ENCODE results near the gene STRBP.
A peak's percentile ranks its signal among the peaks of the same experiment; 100 is the strongest.
"Not testable (repeated sequence)": the region's sequence is repeated elsewhere in the genome, so short reads cannot be mapped to it uniquely, and the experiment has no call there.

STRBP gene

GRCh38 chr9:123282362-123283047 is 14.1 kb upstream of the STRBP start:
- no peak for DNase-seq

DNA sequence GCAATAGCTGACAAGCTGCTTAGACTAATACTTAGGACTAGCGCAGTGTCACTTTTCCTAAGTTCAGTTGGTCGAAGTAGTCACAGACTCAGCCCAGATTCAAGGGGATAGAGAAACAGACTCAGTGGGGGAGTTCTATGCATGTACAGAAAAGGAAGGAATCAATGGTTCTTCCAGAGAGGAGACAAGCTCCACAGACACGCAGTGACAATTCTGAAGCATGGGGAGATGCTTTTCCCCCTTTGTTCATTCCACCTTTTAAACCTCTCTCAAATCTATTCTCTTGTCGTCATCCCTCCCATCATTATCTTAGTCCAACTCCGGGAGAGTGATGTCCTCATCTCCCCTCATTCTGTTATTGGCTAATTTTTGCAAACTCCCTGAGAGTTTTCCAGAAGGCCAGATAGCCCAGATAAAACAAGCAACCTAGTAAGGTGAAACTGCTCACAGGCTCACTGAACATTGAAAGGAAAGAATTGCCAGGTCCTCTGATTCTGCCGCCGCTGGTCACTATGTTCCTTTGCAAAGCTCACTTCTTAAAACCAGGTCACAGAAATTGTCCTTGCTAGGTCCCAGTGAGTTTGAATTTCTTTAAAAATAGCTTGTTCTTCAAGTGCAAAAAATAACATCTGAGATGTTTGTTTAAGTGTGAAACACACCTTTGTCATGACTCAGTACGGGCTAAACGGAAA is 13.4 kb upstream of the STRBP start:
- no peak for DNase-seq

DNA sequence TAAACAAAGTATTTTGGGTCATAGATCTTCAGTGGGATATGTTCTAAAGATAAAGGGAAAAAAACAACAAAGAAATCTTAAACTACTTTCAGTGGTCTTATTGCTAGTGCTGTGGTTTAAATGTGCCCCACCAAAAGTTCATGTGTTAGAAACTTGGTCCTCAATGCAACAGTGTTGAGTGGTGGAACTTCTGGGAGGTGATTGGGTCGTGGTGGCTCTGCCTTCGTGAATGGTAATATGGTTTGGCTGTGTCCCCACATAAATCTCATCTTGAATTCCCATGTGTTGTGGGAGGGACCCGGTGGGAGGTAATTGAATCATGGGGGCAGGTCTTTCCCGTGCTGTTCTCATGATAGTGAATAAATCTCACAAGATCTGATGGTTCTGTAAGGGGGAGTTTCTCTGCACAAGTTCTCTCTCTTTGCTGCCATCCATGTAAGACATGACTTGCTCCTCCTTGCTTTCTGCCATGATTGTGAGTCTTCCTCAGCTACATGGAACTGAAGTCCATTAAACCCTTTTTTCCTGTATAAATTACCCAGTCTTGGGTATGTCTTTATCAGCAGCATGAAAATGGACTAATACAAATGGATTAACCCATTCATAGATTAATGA is 10.6 kb upstream of the STRBP start:
- not testable (repeated sequence) for DNase-seq

DNA sequence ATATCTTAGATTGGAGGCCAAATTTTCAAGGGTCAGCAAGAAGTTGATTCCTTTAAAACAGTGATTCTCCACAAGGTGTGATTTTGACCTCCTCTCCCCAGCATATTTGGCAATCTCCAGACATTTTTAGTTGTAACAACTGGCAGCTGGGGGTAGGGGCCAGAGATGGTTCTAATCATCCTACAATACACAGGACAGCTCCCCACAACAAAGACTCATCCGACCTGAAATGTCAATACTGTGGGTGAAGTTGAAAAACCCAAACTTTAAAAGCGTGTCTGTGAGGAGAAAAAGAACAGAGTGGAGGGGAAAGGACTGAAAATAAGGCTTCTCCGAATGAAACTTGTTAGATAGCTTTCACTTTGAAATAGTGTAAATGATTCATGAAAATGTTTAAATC is 10.0 kb upstream of the STRBP start:
- DNase-seq = no peak

- DNase-seq = no peak
These were observed 8.2 kb upstream of the STRBP start for GRCh38 chr9:123276551-123276950.

DNA sequence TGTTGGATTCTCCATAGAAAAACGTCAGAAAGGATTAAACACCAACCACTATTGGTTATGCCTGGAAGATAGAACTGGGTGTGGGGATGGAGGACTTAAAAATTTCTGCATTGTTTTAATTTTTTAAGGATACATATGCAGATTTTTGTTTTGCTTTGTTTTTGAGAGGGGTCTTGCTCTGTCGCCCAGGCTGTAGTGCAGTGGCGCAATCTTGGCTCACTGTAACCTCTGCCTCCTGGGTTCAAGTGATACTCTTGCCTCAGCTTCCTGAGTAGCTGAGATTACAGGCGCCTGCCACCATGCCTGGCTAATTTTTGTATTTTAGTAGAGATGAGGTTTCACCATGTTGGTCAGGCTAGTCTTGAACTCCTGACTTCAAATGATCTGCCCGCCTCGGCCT is 2.7 kb upstream of the STRBP start:
- not testable (repeated sequence) for DNase-seq

- DNase-seq = no peak
These were observed 895 bp upstream of the STRBP start for GRCh38 chr9:123269281-123269680.

DNA sequence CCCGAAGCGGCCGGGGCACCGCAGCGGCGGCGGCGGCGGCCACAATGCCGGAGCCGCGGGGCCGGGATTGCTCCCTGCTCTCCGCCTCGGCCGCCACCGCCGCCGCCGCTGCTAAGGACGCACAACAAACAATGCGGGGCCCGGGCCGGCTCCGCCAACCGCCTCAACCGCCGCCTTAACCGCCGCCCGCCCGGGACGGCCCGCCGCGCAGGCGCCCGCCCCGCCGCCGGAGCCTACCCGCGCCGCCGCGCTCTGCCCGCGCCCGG is 254 bp downstream of the STRBP start:
- DNase-seq = no peak

DNA sequence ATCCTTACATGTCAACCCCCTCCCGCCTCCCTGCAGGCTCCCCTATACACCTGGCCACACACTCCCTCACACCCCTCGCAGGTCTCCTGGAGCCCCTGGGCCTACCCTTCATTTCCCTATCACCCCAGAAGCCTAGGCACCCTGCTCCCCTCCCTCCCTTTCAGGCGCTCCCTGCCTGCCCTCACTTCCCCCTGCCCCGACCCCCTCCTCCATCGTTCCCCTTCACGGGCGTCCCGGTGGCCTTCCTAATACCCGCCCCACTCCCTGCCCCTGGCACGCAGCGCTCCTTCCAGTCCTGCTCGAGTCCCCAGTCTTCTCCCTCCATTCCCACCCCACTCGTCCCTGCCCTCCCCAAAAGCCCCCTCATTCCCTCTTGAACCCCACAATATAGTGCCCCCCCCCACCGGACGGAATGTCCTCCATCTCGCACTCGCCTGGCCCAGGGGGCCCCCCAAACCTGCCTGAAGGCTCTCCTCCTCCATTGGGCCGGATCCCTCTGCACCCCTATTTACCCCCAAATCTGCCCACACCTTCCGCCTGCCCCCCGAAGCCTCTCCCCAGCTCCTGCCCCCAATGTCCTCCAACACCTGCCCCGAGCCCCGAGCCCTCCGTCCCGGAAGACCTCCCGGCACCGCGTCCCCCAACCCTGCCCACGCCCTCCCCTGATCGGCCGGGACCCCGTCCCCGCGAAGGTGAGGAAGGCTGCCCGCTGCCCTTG is 746 bp downstream of the STRBP start:
- DNase-seq = peak; percentile 4

GRCh38 chr9:123266655-123267399 is 1.6 kb downstream of the STRBP start:
- no peak for DNase-seq

GRCh38 chr9:123265833-123266232 is 2.6 kb downstream of the STRBP start:
- no peak for DNase-seq

DNA sequence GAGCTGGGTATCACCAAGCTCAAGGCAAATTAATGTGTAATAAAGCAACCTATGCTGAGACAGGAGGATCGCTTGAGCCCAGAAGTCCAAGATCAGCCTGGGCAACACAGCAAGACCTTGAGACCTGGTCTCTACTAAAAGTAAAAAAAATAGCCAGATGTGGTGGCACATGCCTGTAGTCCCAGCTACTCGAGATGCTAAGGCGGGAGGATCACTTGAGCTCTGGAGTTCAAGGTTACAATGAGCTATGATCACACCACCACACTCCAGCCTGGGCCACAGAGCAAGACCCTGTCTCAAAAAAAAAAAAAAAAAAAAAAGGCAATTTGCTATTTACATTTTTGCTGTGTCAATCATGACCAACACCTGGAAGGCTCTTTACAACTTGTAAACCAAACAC is 5.2 kb downstream of the STRBP start:
- DNase-seq = no peak

DNA sequence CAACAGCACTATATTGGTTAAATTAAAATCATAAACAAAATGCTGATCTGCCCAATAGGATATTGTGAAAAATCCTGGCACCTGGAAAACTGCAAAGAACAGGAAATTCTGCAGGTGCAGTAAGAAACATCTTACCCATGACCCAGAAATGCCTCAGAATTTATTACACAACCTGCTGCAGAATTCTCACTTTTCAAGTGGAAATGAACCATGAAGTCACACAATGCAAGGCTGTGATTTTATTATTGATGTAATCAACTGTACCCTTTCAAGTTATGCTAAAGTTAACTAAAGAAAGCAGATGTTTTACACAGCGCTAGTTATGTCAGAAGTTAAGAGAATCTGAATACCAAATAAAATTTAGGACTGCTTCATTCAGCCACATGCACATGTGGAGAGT is 6.0 kb downstream of the STRBP start:
- DNase-seq = no peak

DNA sequence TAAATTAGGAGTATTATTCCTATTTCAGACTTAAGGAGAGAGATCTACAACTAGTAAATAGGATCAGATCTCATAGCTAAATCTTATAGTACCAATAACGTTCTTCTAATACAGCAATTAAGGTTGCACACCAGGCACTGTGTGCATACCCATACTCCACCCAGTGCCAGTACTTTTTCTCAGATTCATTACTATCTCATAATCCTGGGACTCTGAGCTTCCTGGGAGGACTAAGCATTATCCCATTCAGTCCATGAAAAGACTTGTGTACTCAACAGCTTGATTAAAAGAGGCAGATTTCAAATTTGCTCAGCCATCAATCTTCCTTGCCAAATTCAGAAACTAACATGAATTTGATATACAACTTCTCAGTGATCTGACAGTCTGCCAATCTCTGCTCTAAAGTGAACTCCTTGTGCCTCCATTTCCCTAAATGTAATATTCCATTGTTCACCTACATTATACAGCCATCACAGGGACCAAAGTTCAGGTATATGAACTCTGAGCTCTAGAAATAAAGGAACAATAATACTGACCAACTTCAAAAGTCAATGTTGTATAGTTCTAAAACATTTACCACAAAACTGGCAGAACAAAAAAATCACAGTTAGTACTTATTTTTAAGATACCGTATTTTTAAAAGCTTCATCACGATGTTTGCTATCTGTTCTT is 7.2 kb downstream of the STRBP start:
- DNase-seq = no peak

GRCh38 chr9:123260340-123260739 is 8.0 kb downstream of the STRBP start:
- DNase-seq = no peak

- DNase-seq = no peak
These were observed 11.1 kb downstream of the STRBP start for GRCh38 chr9:123257276-123257675.

DNA sequence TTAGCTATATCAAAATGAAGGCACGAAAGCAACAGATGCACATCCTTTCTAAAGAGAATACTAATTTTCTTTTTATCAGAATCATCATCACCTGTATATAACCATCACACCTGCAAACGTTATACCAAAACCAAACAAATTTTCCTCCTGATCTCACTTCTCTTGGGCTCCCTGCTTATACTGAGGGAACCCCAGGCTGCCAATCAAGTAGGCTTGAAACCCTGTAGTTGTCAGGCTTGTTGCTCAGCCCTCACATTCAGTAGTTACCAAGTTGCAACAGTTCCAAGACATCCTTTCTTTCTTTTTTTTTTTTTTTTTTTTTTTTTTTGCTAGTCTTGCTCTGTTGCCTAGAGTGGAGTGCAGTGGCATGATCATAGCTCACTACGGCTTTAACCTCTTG is 12.7 kb downstream of the STRBP start:
- DNase-seq = no peak

GRCh38 chr9:123253204-123253603 is 15.2 kb downstream of the STRBP start:
- no peak for DNase-seq

DNA sequence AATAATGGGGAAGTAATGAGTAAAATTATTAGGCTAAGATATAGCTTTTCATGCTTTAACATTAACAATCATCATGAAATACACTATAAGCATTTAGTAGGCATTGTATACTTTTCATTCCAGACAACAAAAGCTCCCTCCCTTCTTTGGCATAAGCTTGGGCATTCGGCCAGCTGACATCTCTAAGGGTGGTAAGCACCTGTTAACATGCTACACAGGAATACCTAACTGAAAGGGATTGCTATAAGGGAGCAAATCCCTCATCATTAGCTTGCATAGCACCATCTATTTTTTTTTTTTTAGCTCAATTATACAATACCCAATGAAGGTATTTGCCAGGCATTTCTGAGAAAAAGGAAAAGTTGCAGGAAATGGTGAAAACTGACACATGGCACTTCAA is 16.6 kb downstream of the STRBP start:
- no peak for DNase-seq

DNA sequence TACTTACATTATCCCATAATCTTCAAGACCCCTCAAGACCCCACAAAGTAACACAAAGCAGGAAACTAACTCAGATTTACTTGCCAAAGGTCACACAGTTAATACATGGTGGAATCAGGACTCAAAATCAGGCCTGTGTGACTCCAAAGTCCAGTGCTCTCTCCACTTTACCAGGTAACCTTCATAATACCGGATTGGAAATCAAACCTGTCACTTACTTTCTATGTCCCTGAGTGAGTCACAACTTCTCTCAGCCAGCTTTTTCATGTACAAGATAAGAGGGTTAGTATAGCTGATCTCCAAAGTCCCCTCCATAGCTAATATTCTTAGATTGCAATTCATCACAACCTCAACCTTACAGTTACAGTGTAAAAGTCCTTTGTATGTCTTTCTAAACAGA is 17.1 kb downstream of the STRBP start:
- DNase-seq = no peak

DNA sequence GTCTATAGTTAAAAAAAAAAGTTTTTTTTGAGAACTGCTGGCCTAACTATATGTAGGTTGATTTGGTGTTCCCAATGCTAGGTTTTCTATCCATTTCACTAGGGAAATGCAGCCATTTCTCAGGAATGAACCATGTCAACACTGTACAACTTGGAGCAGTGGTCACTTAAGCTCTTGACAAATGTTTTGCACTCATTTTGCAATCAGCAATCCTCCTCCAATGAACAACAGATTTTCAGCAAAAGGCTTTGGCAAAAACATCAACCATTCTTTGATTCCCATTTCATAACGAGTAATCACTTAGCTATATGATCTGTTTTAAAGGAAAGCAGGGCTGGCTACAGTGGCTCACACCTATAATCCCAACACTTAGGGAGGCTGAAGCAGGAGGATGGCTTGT is 17.9 kb downstream of the STRBP start:
- no peak for DNase-seq

GRCh38 chr9:123249162-123249561 is 19.2 kb downstream of the STRBP start:
- DNase-seq = not testable (repeated sequence)

DNA sequence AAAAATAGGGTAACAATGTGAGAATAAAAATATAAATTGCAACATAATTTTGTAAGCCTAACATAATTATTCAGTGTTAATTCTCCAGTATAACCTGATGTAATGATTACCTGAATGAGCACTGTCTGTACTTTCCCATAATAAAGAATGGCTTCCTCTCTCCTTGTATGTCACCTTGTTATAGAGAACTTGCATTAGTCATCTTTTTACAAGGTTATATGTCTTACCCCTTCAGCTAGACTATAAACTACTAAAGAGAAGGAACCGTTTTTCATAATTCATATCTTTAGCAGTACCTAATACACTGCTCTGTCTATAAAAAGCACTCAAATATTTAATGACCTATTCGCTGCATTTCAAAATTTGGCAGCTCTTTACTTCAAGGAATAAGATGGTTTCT is 19.8 kb downstream of the STRBP start:
- DNase-seq = no peak
